DOHH2 (cell line): ENCODE data around the gene OR2T1.
"Not testable (repeated sequence)": the region's sequence is repeated elsewhere in the genome, so short reads cannot be mapped to it uniquely, and the experiment has no call there.

ENCODE experiments used
- CTCF ChIP-seq: fragments of 200-600 bp; sonication (generic); IDR thresholded peaks from one replicate; pipeline ENCODE4 v1.5.1; 2014; ENCODE audit warnings: antibody characterized with exemption, mild to moderate bottlenecking, low read depth, low read length; ENCODE audit not compliant: poor library complexity, severe bottlenecking
- EZH2phosphoT487 ChIP-seq: fragments of 200-600 bp; sonication (generic); IDR thresholded peaks from 2 replicates; pipeline ENCODE4 v1.6.1; 2017; ENCODE audit warnings: borderline replicate concordance, mild to moderate bottlenecking, antibody characterized with exemption, low read length, moderate library complexity, mixed read lengths

DNA sequence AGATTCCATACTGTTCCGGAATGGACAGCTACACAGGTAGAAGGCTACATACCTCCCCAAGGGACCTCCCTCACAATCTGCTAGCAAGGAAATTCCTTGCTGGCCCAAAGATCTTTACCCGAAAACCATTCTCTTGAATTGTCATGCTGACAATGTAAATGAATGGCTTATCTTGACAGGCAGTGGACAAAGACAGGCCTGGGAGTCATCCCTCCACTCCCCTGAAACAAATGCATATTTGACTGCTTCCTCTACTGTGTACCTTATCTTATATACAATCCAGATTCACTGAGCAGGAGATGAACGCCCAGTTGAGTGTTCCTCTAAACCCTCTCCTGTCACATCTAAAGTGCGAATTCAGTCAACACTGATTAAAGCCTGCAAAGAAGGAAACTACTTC lies 41.8 kb downstream of the OR2T1 start:
- not testable (repeated sequence) for TF ChIP-seq CTCF, EZH2phosphoT487
